Tibial nerve (tissue), 4 donors: ENCODE results near the gene CEACAM4. TPM values are rescaled to one million over a fixed set of nuclear protein-coding genes. Genes with fewer than 3 reads are reported as not detected.

ENCODE experiments used
- DNase-seq, 2 donors: peaks; one replicate each; pipeline ENCODE4 v3.0.0-alpha.2; 2019; ENCODE audit warnings: low spot score in 2 of 2
- H3K27ac ChIP-seq, 4 donors: fragments of 200-600 bp; sonication (generic) in 3 of 4; one replicate each; pipeline ENCODE4 v1.5.1; 2017 to 2019; ENCODE audit warnings: mild to moderate bottlenecking in 1 of 4
- H3K27me3 ChIP-seq, 2 donors: fragments of 200-600 bp; sonication (generic) in 1 of 2; one replicate each; pipeline versions ENCODE4 v1.5.1 to v1.6.0; 2017 to 2019
- H3K36me3 ChIP-seq, 3 donors: fragments of 200-600 bp; sonication (generic); one replicate each; pipeline ENCODE4 v1.5.1; 2018 to 2019
- H3K4me1 ChIP-seq, 4 donors: fragments of 200-600 bp; sonication (generic) in 3 of 4; one replicate each; pipeline ENCODE4 v1.5.1; 2017 to 2019
- H3K4me3 ChIP-seq, 4 donors: fragments of 200-600 bp; sonication (generic) in 3 of 4; one replicate each; pipeline ENCODE4 v1.5.1; 2017 to 2019; ENCODE audit warnings: mild to moderate bottlenecking in 1 of 4, moderate library complexity in 1 of 4
- H3K9me3 ChIP-seq, 4 donors: fragments of 200-600 bp; sonication (generic) in 3 of 4; one replicate each; pipeline ENCODE4 v1.5.1; 2017 to 2019
- EP300 ChIP-seq, 2 donors: sonication (generic); formaldehyde crosslinking; IDR thresholded peaks; one replicate each; pipeline ENCODE4 v1.6.1; 2017; ENCODE audit warnings: antibody characterized with exemption in 2 of 2, mild to moderate bottlenecking in 1 of 2
- POLR2A ChIP-seq, 2 donors: fragments of 450-650 bp; IDR thresholded peaks; one replicate each; pipeline ENCODE4 v1.6.1; 2017; ENCODE audit warnings: antibody characterized with exemption in 2 of 2, mild to moderate bottlenecking in 2 of 2, moderate library complexity in 2 of 2
- WGBS, 2 donors: methylation state at CpG; one replicate each; pipeline ENCODE4 v1.1.5; 2018; 5-methylcytosine and 5-hydroxymethylcytosine counted together
- total RNA-seq, 4 donors: library from RNA; depleted of rRNA; stranded (reverse); fragments of >200 nt; gene quantifications; one replicate each; pipeline ENCODE4 v1.1.0, GENCODE V29; 2016
- TF ChIP-seq, protein P1 (sequence below), 5 experiments: fragments of 200-600 bp in 3 of 5; fragments of 450-650 bp in 2 of 5; sonication (generic) in 3 of 5; IDR thresholded peaks; one replicate each; pipeline ENCODE4 v1.5.1; 2016 to 2019; ENCODE audit warnings: antibody characterized with exemption in 5 of 5, mild to moderate bottlenecking in 3 of 5, moderate library complexity in 2 of 5

CEACAM4 gene
- total RNA-seq, 4 donors from 2014 or later, result 0.60 to 1.7 (median 1.6) TPM; not detected in 1

DNA sequence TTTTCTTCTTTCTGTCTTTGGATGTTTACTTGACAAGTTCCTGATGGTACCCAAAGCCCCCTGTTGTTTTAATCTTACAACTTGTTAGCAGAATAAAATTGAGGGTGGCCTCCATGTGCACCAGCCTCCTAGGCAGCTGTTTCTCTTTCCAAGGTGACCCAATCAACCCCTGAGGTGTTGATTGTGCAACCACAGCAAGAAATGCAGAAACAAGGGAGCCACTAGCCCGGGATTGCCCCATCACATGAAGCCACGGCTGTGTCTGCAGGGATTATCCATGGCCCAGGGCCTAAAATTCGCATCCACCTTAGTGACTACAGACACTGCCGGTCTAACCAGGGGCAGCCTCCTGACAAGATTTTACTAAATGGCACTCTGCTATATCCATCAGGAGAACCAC is 14.4 kb downstream of the CEACAM4 start:
- DNase-seq, result no peak
- H3K4me3 ChIP-seq, result no peak overlapping the region
- H3K9me3 ChIP-seq, result no peaks in the 10 kb centered on the region
- WGBS, 2 donors, result 65 to 74% methylated on average over 4 of the region's 4 CpGs
- no peaks in the 10 kb centered on the region for H3K27me3 ChIP-seq
- no peaks in the 10 kb centered on the region for H3K36me3 ChIP-seq
- TF ChIP-seq, protein P1, sequence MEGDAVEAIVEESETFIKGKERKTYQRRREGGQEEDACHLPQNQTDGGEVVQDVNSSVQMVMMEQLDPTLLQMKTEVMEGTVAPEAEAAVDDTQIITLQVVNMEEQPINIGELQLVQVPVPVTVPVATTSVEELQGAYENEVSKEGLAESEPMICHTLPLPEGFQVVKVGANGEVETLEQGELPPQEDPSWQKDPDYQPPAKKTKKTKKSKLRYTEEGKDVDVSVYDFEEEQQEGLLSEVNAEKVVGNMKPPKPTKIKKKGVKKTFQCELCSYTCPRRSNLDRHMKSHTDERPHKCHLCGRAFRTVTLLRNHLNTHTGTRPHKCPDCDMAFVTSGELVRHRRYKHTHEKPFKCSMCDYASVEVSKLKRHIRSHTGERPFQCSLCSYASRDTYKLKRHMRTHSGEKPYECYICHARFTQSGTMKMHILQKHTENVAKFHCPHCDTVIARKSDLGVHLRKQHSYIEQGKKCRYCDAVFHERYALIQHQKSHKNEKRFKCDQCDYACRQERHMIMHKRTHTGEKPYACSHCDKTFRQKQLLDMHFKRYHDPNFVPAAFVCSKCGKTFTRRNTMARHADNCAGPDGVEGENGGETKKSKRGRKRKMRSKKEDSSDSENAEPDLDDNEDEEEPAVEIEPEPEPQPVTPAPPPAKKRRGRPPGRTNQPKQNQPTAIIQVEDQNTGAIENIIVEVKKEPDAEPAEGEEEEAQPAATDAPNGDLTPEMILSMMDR (IDR thresholded peaks at IDR 0.05), result no peak
- no peak for TF ChIP-seq POLR2A (IDR thresholded peaks at IDR 0.05)
- TF ChIP-seq EP300 (IDR thresholded peaks at IDR 0.05), result no peak
- no peak overlapping the region for H3K27ac ChIP-seq
- no peaks in the 10 kb centered on the region for H3K4me1 ChIP-seq

DNA sequence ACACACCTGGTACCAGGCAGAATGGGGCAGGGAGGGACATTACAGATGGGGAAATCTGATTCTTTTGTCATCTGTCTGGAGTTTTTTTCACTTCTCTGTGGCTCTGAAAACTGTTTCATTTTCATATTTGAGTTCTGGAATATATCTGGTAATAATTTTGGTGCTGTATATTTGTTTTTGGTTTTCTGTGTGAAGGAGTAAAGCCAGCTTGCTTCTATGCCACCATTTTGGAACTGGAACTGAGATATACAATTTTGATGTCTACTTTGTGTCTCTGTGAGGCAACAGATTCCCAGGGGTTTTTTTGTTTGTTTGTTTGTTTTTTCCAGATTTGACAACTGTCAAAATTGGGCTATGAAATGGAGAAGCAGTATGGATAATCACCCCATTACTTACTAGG is 16.1 kb downstream of the CEACAM4 start:
- Histone ChIP-seq H3K4me1 (no peaks in the 10 kb centered on the region), H3K9me3 (no peaks in the 10 kb centered on the region), H3K4me3 (no peak overlapping the region), H3K27me3 (no peaks in the 10 kb centered on the region), H3K36me3 (no peaks in the 10 kb centered on the region), H3K27ac (no peak overlapping the region)
- TF ChIP-seq POLR2A (IDR thresholded peaks at IDR 0.05) (no peak), EP300 (IDR thresholded peaks at IDR 0.05) (no peak)
- TF ChIP-seq, protein P1 (IDR thresholded peaks at IDR 0.05), result no peak
- no peak for DNase-seq

DNA sequence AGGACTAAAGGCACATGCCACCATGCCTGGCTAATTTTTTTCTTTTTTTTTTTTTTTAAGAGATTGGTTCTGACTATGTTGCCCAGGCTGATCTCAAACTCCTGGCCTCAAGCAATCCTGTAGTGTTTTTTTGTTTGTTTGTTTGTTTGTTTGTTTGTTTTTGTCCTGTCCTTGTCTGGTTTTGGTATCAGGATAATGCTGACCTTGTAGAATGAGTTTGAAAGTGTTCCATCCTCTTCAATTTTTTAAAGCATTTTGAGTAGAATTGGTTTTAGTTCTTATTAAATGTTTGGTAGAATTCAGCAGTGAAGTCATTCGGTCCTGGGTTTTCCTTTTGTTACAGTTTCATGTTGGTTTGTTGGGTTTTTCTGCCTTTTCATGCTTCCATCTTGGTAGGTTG is 19.2 kb downstream of the CEACAM4 start:
- Histone ChIP-seq H3K4me1 (no peaks in the 10 kb centered on the region), H3K27me3 (no peaks in the 10 kb centered on the region), H3K9me3 (no peaks in the 10 kb centered on the region), H3K4me3 (no peak overlapping the region), H3K36me3 (no peaks in the 10 kb centered on the region), H3K27ac (no peak overlapping the region)
- 72 to 78% methylated on average over 1 of the region's 1 CpG for WGBS, 2 donors
- no peak for DNase-seq
- TF ChIP-seq EP300 (IDR thresholded peaks at IDR 0.05), result no peak
- no peak for TF ChIP-seq POLR2A (IDR thresholded peaks at IDR 0.05)
- TF ChIP-seq, protein P1 (IDR thresholded peaks at IDR 0.05), result no peak

DNA sequence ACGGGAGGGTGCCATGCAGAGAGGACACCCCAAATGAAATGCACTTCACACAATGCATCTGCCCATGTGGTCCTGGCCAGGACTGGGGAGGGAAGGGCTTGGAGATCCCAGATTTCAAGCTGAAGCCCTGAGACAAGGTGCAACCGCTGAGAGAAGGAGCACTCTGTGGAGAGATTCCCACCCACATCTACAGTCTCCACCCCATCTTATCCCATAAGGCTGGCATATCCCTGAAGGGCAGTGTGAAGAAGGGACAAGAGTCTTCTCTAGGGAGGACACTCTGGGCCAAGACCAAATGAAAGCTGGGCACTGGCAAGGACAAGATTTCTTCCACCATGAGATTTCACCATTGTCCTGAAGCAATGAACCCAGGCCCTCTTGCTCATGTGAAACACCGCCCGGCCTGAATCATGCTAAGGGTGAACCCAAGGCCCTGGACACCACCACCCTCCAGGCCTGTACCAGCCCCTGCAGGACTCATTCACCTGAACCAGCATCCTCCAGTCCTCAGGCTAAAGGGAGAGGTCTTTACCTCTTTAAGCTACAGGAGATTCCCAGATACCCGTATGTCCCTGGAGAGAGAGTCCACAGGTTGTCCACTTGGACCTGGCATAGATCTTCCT is 20.5 kb downstream of the CEACAM4 start:
- Histone ChIP-seq H3K4me3 (no peak overlapping the region), H3K27ac (no peak overlapping the region), H3K9me3 (no peaks in the 10 kb centered on the region), H3K27me3 (no peaks in the 10 kb centered on the region), H3K4me1 (no peaks in the 10 kb centered on the region), H3K36me3 (no peaks in the 10 kb centered on the region)
- 75 to 86% methylated on average over 5 of the region's 5 CpGs for WGBS, 2 donors
- TF ChIP-seq, protein P1 (IDR thresholded peaks at IDR 0.05), result no peak
- no peak for TF ChIP-seq EP300 (IDR thresholded peaks at IDR 0.05)
- no peak for DNase-seq

DNA sequence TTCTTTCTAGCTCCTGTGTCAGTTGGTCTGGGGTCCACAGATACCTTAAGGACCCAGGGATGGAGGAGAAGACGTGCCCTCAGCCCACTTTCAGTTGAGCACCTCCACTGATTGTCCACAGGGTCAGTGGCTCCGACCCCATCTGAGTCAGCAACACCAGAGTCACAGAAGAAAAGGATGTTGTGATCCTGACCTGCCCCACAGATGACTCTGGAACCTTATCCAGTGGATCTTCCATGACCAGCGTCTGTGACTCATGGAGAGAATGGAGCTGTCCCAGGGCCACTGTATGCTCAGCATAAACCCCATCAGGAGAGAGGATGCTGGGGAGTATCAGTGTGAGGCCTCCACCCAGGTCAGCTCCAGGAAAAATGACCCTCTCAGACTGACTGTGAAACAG is 22.0 kb downstream of the CEACAM4 start:
- WGBS, 2 donors, result 49 to 56% methylated on average over 3 of the region's 3 CpGs
- DNase-seq, result no peak
- Histone ChIP-seq H3K4me1 (no peaks in the 10 kb centered on the region), H3K9me3 (no peaks in the 10 kb centered on the region), H3K36me3 (no peaks in the 10 kb centered on the region), H3K27ac (no peak overlapping the region), H3K27me3 (no peaks in the 10 kb centered on the region), H3K4me3 (no peak overlapping the region)
- no peak for TF ChIP-seq POLR2A (IDR thresholded peaks at IDR 0.05)

DNA sequence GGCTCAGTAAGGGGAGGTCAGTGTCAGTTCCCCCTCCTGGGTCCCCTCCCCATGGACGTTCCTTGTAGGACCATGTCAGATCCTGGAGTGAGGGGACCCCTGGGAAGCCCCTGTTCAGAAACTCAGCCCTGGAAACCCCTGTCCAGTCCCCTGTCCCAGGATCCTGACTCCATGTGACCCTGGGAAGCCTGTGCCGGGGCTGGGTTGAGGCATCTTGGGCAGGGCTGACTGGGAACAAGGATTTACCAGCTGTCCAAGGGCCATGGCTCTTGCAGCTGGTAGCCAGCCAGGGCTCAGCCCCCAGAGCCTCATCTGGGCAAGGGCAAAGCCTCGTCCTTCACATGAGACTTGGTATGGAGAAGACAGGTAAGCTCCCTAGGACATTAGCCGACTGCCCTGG is 25.1 kb downstream of the CEACAM4 start:
- 51 to 54% methylated on average over 4 of the region's 4 CpGs for WGBS, 2 donors
- no peaks in the 10 kb centered on the region for H3K27me3 ChIP-seq
- H3K9me3 ChIP-seq, result no peaks in the 10 kb centered on the region
- H3K4me1 ChIP-seq, result peaks cover 0 to 7% (median 0%) of the 10 kb centered on the region in 4 donors
- H3K36me3 ChIP-seq, result no peaks in the 10 kb centered on the region
- TF ChIP-seq POLR2A (IDR thresholded peaks at IDR 0.05), result no peak
- no peak for TF ChIP-seq EP300 (IDR thresholded peaks at IDR 0.05)
- TF ChIP-seq, protein P1 (IDR thresholded peaks at IDR 0.05), result no peak
- no peak for DNase-seq
- H3K4me3 ChIP-seq, result no peak overlapping the region
- no peak overlapping the region for H3K27ac ChIP-seq
